Inflammatory macrophage treated with lipopolysaccharide for 4 hours (primary cell): Measurements from ENCODE around the gene FNTB.

ENCODE experiments used
- DNase-seq: peaks from one replicate; pipeline ENCODE4 v3.0.0-alpha.2; 2020

FNTB gene

GRCh38 chr14:64986648-64987437 is at the start of gene FNTB:
FNTB (plus strand) TSS chr14:64986895; CDS start chr14:64986954, 59 bp downstream.
- peak; percentile 99 for DNase-seq

- no peak for DNase-seq
These were observed 49.4 kb upstream of the FNTB start for GRCh38 chr14:64937171-64937820.

- DNase-seq: no peak
These were observed 48.9 kb upstream of the FNTB start for GRCh38 chr14:64937821-64938193.

- no peak for DNase-seq
These were observed 47.5 kb upstream of the FNTB start for GRCh38 chr14:64938972-64939816.

- DNase-seq: no peak
These were observed 46.9 kb upstream of the FNTB start for GRCh38 chr14:64939817-64940190.

GRCh38 chr14:64940336-64940910 is 46.3 kb upstream of the FNTB start:
- no peak for DNase-seq

GRCh38 chr14:64942531-64943111 is 44.1 kb upstream of the FNTB start, which contains the start of gene GPX2:
GPX2 (minus strand) TSS chr14:64942745; CDS start chr14:64942726, 19 bp downstream.
- no peak for DNase-seq

- DNase-seq: no peak
These were observed 43.1 kb upstream of the FNTB start for GRCh38 chr14:64943556-64943955.

- no peak for DNase-seq
These were observed 42.7 kb upstream of the FNTB start for GRCh38 chr14:64944041-64944440.

- no peak for DNase-seq
These were observed 41.8 kb upstream of the FNTB start for GRCh38 chr14:64944861-64945260.

- no peak for DNase-seq
These were observed 41.1 kb upstream of the FNTB start for GRCh38 chr14:64945431-64946178.

GRCh38 chr14:64946310-64947045 is 40.2 kb upstream of the FNTB start:
- DNase-seq: no peak

GRCh38 chr14:64947710-64948611 is 38.7 kb upstream of the FNTB start:
- DNase-seq: no peak

- DNase-seq: no peak
These were observed 38.0 kb upstream of the FNTB start for GRCh38 chr14:64948612-64949210.

GRCh38 chr14:64950889-64951288 is 35.8 kb upstream of the FNTB start:
- DNase-seq: no peak

GRCh38 chr14:64951291-64951690 is 35.4 kb upstream of the FNTB start:
- DNase-seq: no peak

- DNase-seq: no peak
These were observed 35.0 kb upstream of the FNTB start for GRCh38 chr14:64951724-64952123.

GRCh38 chr14:64952598-64953309 is 33.9 kb upstream of the FNTB start:
- DNase-seq: peak; percentile 7

GRCh38 chr14:64953310-64953654 is 33.4 kb upstream of the FNTB start:
- no peak for DNase-seq
